ENCODE data around the gene LEFTY1.
A peak's percentile ranks its signal among the peaks of the same experiment; 100 is the strongest.
"Not testable (repeated sequence)": the region's sequence is repeated elsewhere in the genome, so short reads cannot be mapped to it uniquely, and the experiment has no call there.

The LEFTY1 gene

DNA sequence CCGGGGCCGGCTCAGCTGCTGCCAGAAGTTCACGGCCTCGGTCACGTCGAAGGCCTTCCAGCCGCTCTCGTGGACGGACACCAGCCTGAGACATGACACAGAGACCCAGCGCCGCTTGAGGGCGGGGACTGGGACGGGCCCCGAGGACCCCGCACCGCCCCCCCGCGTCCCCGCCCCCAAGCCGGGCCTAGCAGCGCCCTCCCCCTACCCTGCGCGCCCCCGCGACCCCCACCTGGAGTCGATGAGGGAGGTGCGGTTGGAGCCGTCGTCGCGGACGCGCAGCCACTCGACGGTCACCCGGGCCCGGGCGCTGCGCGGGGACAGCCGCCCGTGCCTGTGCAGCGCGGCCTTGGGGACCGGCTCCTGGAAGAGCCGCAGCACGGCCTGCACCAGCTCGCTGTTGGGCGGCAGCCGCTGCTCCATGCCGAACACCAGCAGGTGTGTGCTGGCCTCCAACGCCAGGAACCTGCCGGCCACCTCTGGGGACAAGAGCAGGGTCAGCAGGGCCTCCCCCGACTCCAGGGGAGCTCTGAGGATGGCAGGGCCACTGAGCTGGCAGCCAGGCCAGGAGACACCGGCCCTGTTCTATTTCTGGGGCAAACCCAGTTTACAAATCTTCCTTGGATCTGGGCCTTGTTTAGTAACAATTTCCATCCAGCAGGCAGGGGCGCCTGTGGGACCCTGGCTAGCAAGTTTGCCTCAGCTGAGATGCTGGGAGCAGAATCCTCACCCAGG, 1.2 kb downstream of the LEFTY1 start:
- not testable (repeated sequence) for DNase-seq

- DNase-seq = no peak
Observed at GRCh38 chr1:225887030-225887314, 2.0 kb downstream of the LEFTY1 start.

- DNase-seq = no peak
Observed at GRCh38 chr1:225886159-225887029, 2.6 kb downstream of the LEFTY1 start.

GRCh38 chr1:225885336-225885735, 3.6 kb downstream of the LEFTY1 start:
- no peak for DNase-seq

DNA sequence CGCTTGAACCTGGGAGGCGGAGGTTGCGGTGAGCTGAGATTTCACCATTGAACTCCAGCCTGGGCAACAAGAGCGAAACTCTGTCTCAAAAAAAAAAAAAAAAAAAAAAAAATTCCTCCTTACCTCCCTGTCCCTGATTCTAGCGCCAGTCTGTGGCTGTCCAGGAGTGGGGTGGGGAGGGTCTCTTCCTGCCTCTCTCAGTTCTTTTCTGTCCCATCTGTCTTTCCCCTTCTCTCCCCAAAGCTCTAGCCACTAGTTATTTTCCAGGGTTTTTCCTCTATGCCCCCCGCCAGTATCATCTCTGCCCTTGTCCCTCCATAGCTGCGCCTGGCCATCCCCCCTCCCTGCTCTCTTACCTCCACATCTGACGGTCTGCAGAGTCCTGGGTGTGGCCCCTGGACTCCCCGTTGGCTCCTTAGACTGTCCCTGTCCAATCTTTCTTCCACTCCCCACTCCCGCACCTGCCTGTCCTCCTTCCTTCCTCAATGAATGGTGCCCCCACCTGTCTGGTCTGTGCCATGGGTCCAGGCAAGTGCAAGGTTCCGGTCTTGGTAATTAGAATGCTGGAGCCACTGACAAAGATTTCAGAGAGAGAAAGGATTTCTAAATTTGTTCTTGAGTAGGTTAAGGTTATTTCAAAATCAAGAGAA, 5.2 kb downstream of the LEFTY1 start:
- DNase-seq = no peak

DNA sequence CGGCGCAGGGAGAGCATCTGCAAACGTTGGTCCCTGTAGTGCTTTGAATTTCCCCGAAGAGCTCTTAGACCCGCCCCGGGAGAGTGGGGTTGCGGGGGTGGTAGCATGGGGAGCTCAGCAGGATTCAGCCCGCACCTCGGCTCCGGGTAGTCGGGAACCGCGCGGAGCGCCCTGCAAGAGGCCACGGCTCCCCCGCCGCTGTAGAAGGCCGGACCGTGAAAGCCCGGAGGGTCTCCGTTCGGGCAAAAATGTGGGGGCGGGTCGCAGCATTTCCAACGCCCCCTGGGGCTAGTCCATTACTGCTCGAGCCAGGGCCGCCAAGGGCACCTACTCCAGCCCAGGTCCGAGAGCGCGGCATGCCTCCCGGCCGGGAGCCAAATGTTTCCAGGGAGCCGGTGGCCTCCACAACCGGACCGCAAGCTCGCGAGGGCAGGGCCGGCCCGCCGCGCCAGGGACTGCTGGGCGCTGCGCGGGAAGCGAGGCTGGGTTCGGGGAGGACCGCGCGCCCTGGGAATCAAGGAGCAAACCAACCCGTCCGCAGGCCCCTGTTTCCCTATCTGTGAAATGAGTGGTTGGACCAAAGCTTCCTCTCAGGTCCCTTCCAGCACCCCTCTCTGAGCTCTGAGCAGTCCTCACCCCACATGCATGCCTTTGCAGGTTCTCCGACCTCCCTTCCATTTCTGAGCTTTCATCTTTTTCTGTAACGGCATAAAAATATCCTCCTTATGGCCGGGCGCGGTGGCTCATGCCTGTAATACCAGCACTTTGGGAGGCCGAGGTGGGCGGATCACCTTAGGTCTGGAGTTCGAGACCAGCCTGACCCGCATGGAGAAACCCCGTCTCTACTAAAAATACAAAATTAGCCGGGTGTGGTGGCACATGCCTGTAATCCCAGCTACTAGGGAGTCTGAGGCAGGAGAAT, 6.0 kb downstream of the LEFTY1 start:
- DNase-seq = no peak

DNA sequence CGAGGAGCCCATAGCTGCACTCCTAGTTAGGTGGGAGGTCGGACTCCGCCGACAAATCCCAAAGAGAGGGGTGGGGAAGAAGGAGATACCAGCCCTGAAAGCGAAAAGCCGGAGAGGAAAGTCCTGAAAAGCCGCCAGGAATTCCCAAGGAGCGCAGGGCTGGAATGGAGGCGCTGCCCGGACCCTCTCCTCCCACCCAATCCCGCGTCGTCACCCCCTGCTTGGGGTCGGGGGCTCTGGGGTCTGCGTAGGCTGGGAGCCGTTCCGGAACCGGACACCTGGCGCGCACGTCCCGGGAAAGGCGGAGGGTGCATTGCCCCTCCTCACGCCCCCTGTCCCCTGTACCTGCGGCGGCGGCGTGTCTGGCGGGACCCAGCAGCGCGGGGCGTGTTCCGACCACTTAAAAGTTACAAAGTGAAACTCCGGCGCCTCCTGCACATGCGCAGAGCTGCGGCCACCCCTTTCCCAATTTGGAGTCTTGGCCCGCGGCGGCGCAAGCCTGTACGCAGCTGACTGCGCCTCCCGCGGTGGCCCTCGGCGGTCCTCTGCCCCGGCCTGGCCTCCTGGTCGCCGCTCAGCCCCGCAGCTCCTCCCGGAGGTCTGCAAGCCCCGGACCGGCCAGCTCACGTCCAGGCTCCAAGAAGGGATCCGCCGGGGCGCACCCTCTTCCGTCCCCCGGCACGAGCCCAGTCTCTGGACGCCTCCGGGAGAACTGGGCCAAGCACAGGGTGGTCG, 6.8 kb downstream of the LEFTY1 start, which contains the start of gene TMEM63A:
Gene TMEM63A, minus strand, starts transcription at position 422 of the 735 bp plus-strand sequence. CDS start 4,800 bp downstream, outside the sequence.
- DNase-seq = peak; percentile 37

DNA sequence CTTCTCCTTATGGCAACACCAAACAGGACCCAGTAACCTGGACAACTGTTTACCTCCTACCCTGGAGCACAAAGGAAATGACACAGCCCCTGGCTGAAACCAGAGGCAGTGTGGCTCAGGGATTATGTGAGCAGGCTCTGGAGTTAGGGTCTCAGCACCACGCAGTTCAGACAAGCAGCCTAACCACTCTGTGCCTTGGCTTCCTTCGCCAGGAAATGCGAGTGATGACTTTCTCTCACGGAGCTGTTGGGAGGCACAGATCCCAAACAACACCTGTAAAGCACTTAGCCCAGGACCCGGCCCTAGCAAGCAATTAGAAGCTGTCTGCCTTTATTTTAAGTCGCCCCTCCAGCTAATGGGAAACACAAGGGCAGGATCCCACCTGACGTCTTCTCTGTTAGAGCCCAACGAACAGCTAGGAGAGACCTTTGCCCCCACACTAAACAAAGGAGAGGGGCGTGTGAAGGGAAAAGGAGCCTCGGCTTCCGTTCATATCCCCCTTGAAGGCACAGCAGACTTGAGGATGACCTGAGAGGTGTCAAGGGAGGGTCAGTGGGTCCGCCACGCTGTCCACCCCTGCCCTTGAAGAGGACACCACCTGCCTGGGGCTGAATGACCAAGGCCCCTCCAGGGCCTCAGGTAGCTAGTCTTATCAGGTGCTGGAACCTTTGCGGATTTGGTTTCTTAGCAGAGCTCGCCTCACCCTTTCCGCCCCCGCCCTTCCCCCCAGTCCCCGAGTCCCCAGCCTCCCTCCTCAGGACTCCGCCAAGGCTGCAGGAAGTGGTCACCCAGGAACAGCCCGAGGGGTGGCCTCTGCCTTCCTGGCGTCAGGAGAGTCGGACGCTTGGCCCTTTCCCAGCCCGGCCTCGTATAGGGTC, 7.6 kb downstream of the LEFTY1 start:
- DNase-seq = no peak

DNA sequence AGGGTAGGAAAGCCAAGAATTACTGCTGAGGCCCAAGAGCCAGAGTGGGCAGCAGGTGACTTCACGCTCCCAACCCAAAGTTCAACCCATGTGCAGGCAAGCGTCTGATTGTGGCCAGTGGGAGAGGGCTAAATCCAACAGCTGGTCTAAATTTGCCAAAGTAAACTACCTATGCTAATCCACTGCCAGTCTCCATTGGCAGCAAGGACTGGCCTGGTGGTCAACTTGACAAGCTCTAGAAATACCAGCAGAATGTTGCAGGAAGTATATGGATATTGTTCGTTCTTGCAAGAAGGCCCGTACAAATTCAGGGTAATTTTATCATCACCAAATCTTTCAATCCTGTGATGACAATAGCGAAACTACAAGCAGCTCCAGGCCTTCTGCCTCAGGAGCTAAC, 8.3 kb downstream of the LEFTY1 start:
- no peak for DNase-seq

DNA sequence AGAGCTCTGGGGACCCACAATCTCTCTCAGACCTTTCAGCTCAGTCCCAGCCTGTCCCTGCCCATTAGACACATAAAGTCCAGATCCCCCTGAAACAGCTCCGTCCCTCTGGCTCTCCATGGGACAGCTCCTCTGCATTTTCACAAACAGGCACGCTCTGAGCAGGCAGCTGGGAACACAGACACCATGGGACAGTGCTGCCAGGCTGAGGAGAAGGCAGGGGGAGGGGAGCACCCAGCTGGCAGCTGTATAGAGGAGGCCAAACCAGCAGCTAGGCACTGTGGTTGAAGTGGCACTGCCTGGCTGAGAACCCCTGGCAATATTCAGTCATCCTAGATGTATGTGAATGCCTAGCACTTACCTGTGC, 8.7 kb downstream of the LEFTY1 start:
- no peak for DNase-seq

DNA sequence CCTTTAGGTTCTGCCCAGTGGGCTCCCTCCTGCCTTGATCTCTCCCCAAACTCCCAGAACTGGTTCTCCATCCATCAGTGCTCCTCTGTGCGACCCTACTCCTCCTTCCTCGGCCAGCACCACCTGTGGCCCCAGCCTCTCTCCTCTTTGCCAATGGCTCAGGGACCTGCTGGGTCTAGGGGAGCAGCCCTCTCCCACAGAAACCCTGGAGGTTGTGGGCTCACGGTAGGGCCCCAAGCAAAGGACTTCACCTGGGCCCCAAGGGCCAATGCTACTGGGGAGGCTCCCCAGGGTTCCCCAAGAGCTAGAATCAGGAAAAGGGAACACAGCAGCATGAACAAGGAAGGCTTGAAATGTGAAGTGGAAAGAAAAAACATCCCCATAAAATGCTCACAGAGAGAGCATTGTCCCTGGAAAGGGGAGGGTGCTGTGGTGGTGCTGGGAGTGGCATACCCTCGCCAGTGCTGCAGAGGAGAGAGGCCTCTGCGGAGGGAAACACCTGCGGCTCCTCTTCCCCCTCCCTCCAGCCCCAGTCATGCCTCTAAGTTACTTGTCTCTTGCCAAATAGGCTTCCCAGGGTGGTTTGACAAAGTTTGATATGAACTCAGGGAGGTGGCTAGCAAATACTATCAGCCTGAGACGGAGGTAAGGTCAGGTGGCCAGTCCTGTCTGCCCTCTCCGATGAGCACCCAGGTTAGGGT, 9.3 kb downstream of the LEFTY1 start:
- no peak for DNase-seq

DNA sequence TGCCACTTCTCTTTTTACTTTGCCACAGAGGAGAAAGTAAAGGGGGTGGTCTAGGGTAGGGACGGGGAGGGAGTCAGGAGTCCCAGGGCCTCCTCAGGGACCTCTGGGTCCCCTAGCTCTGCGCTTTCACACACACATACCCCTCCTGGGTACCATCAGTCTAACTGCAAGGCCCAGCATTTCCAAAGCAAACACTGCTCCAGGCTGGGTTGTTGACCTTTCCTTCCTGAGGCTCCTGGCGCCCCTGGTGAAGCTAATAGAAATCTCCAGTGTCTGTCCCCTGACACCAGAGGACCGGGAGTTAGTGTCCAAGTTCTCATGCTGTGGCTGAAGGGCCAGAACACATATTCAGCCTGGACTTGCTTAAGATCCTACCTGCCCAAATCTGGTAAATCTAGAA, 10.7 kb downstream of the LEFTY1 start:
- DNase-seq = no peak

GRCh38 chr1:225877580-225877979, 11.4 kb downstream of the LEFTY1 start:
- DNase-seq = no peak

DNA sequence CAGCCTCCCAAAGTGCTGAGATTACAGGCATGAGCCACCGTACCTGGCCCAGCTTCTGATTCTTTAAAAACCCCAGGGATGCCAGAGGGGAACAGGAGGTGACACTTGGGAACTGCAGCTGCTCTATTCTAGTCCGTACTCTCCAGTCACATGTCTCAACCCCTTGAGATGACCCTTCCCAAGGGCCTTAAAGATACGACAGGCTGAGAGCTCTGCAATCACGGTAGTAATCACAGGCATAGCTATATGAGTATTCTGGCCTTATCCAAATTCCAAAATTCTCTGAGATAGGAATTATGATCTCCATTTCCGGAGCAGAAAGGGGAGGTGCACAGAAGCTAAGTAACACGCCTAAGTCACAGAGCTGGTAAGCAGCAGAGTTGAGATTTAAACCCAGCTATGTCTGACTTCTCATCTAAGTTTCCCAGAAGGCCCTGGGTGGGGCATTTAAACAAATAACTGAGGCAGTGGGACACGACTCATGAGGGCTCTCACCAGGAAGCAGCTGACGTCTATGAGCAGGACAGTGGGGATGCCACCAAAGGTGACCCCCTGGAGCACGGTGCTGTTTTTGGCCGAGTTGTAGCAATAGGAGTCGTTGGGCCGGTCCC, 11.9 kb downstream of the LEFTY1 start:
- no peak for DNase-seq

DNA sequence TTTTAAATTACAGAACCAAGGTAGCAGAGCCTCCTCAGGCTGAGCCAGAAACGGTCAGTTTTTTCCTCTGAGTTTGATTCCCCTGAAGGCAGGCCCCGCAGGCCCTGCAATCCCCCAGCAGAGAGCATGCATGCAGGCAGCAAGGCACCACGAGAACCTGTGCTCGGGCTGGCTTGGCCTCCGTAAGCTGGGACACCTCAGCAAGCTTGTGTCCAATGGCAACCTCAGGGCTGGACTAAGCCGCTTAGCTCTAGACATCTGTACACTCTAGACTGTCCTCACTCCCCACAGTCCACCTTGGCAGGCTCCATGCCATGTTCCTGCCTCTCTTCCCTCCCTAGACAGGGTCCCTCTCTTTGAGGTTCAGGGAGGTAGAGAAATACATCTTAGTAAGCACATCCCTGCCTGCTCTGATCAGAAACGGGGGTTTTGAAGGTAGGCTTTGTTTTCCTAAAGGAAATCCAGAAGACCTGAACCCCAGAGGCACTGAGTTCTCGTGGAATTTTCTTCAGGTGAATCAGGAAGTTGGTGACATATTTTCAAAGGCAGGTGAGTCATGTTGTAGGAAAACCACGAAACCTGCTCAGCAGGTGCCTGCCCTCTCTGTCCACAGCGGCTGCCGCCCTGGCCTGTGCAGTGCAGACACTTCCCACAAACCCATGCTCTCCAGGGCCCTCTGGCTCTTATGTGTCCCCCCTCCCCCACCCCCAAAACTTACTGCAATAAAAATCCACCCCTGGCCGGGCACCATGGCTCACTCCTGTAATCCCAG, 13.7 kb downstream of the LEFTY1 start:
- DNase-seq = no peak

DNA sequence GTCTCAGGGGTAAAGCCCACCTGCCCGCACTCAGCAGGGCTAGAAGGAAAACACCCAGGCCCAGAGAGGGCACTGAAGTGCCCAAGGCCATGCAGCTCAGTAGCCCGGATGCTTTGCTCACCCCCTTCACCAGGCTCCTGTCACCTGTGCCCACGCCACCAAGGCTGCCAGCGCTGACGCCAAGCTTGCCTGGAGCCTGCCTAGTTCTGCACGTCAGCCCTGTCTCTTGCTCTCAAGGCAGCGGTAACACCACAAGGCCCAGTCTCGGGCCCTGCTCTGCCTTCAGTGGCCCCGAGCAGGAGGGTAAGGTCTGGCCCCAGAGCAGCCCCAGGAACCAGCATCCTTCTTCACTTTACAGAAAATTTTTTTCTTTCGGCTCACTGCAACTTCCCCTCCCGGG, 14.5 kb downstream of the LEFTY1 start:
- no peak for DNase-seq

GRCh38 chr1:225873281-225873850, 15.6 kb downstream of the LEFTY1 start:
- no peak for DNase-seq

DNA sequence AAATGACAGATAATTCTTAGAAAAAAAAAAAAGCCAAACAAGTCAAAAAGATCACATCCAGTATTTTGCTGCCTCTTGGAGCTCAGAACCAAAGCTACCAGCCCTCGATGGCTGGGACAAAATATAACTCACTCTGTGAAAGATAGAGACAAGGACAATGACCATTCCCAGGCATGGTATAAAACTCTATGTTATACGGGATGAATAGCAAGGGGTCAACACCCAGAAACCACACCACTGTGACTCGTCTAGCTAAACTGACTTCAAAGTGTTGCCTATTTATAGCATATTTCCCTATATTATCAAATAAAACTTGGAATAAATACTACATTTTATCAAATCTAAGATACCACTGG, 16.9 kb downstream of the LEFTY1 start:
- DNase-seq = no peak

All from NCI-H2227 treated with DMSO at 0.1 percent for 48 hours (cell line).